Body of pancreas (tissue), 4 donors: ENCODE data around the gene TPSB2. TPM values are rescaled to one million over a fixed set of nuclear protein-coding genes. Genes with fewer than 3 reads are reported as not detected.
"Not testable (repeated sequence)": the region's sequence is repeated elsewhere in the genome, so short reads cannot be mapped to it uniquely, and the experiment has no call there.

Experiments
- ATAC-seq: fragments of 150-250 bp; one replicate; pipeline ENCODE4 v1.9.1; 2016
- DNase-seq, 4 donors: peaks; one replicate each; pipeline ENCODE4 v3.0.0-alpha.2; 2019
- H3K27ac ChIP-seq, 4 donors: fragments of 200-600 bp; sonication (generic); 1 replicate in 3 of 4; 2 replicates in 1 of 4; pipeline versions ENCODE4 v1.5.1 to v1.6.1; 2016 to 2019; ENCODE audit warnings: mild to moderate bottlenecking in 1 of 4, mixed read lengths in 1 of 4, moderate library complexity in 1 of 4
- H3K27me3 ChIP-seq, 2 donors: fragments of 200-600 bp; sonication (generic); one replicate each; pipeline ENCODE4 v1.6.0; 2016; ENCODE audit warnings: mild to moderate bottlenecking in 1 of 2
- H3K36me3 ChIP-seq, 2 donors: fragments of 200-600 bp; sonication (generic); replicated peaks in 1 of 2; 2 replicates each; pipeline ENCODE4 v1.5.1; 2016; ENCODE audit warnings: low read depth in 2 of 2; ENCODE audit not compliant: insufficient read depth in 1 of 2
- H3K4me1 ChIP-seq: fragments of 200-600 bp; sonication (generic); one replicate; pipeline ENCODE4 v1.6.0; 2016
- H3K4me3 ChIP-seq, 2 donors: fragments of 200-600 bp; sonication (generic); 1 replicate in 1 of 2; 2 replicates in 1 of 2; pipeline ENCODE4 v1.5.1; 2016 to 2019
- H3K9me3 ChIP-seq, 3 donors: fragments of 200-600 bp; sonication (generic); 1 replicate in 2 of 3; 2 replicates in 1 of 3; pipeline ENCODE4 v1.5.1; 2016
- POLR2A ChIP-seq, 3 donors: fragments of 450-650 bp; IDR thresholded peaks; one replicate each; pipeline ENCODE4 v1.6.1; 2016; ENCODE audit warnings: antibody characterized with exemption in 3 of 3, mild to moderate bottlenecking in 2 of 3
- WGBS, 2 donors: methylation state at CpG; one replicate each; pipeline ENCODE4 v1.1.5; 2017; 5-methylcytosine and 5-hydroxymethylcytosine counted together
- intact Hi-C: fragments of 100-400 bp; cut with DNase I; formaldehyde crosslinking; loops from one replicate; pipeline ENCODE4 v1.15.1; 2023
- total RNA-seq, 2 donors: library from RNA; depleted of rRNA; stranded (reverse); fragments of >200 nt; gene quantifications; one replicate each; pipeline ENCODE4 v1.1.0, GENCODE V29; 2016
- TF ChIP-seq, protein P1 (sequence below), 7 experiments: fragments of 450-650 bp in 4 of 7; fragments of 200-600 bp in 3 of 7; sonication (generic) in 3 of 7; IDR thresholded peaks; one replicate each; pipeline ENCODE4 v1.5.1; 2016 to 2019; ENCODE audit warnings: antibody characterized with exemption in 7 of 7

TPSB2 gene
- total RNA-seq = 10 to 100 TPM in 1 of 2 donors, 1 to 10 TPM in 1; 4.4 to 21.8 TPM

DNA sequence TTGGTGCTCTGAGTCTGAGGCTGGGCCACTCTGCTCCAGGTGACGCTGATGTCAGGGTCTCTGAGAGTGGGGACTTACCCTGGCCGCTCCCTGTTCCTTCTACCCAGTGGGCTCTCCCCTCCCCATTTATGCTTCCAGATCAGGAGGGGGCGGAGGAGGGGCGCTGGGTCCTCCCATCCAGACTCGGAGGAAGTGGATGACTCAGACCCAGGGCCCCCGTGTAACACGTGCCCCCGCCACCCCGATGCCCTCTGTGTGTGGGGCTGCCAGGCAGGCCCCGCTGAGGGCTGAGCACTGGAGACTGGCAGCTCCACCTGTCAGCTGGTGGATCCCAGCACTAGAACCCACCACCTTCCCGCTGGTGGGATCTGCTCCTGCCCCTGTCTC, at the start of gene TPSB2:
Gene TPSB2, minus strand, starts transcription at position 101 of the 387 bp plus-strand sequence. CDS start 233 bp downstream, outside the sequence.
- no CpG with 5 or more reads among the region's 11 CpGs for WGBS, 2 donors
- H3K4me1 ChIP-seq, H3K9me3 ChIP-seq, DNase-seq, ATAC-seq, H3K27ac ChIP-seq, H3K27me3 ChIP-seq, H3K4me3 ChIP-seq, intact Hi-C loops, H3K36me3 ChIP-seq: not testable (repeated sequence)

DNA sequence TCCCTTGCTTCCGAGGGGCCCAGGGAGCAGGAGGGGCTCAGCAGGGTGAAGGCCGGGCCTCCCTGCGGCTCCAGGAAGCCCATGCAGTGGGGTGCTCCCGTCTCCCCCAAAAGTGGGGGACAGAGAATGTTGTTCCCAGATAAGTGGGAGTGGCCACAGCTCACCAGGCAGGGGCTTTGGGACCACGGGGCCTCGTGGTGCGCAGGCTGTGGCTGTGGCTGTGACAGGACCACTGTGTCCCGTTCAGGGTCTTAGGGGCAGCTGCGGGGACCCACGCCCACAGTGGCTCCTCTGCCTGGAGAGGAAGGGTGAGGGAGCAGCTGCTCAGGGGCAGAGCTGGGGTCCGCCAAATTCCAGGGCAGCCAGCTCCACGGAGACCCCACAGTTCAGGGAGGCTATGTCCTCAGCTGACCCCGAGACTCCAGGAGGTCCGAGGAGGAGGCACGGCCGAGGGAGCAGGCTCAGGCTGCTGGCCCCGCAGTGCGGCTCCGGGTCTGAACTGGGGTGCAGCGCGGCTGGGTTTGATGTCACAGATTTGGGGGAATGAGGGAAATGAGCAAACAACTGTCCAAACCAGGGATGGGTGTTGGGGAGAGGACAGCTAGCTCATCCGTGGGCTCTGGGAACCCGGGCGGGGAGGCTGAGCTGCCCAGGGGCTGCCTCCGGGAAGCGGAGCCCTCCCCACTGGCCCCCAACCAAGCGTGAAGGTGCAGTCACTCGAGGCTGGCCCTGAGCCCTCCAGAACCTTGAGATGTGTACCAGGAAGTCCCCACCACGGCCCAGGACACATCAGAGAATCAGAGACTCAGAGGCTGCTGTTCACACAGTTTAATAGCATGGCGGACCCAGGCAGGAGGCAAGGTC, 49.3 kb upstream of the TPSB2 start:
- H3K36me3 ChIP-seq = no peaks in the 10 kb centered on the region
- intact Hi-C loops = no loop called here
- DNase-seq (no peak), ATAC-seq (no peak)
- no peaks in the 10 kb centered on the region for H3K4me1 ChIP-seq
- H3K9me3 ChIP-seq = no peaks in the 10 kb centered on the region
- no peak overlapping the region for H3K27ac ChIP-seq
- no peak overlapping the region for H3K4me3 ChIP-seq
- TF ChIP-seq, protein P1, sequence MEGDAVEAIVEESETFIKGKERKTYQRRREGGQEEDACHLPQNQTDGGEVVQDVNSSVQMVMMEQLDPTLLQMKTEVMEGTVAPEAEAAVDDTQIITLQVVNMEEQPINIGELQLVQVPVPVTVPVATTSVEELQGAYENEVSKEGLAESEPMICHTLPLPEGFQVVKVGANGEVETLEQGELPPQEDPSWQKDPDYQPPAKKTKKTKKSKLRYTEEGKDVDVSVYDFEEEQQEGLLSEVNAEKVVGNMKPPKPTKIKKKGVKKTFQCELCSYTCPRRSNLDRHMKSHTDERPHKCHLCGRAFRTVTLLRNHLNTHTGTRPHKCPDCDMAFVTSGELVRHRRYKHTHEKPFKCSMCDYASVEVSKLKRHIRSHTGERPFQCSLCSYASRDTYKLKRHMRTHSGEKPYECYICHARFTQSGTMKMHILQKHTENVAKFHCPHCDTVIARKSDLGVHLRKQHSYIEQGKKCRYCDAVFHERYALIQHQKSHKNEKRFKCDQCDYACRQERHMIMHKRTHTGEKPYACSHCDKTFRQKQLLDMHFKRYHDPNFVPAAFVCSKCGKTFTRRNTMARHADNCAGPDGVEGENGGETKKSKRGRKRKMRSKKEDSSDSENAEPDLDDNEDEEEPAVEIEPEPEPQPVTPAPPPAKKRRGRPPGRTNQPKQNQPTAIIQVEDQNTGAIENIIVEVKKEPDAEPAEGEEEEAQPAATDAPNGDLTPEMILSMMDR (IDR thresholded peaks at IDR 0.05) = no peak
- no peak for TF ChIP-seq POLR2A (IDR thresholded peaks at IDR 0.05)
- no peaks in the 10 kb centered on the region for H3K27me3 ChIP-seq
- 67 to 68% methylated on average over 14 to 29 of the region's 30 CpGs for whole genome bisulfite sequencing, 2 donors

DNA sequence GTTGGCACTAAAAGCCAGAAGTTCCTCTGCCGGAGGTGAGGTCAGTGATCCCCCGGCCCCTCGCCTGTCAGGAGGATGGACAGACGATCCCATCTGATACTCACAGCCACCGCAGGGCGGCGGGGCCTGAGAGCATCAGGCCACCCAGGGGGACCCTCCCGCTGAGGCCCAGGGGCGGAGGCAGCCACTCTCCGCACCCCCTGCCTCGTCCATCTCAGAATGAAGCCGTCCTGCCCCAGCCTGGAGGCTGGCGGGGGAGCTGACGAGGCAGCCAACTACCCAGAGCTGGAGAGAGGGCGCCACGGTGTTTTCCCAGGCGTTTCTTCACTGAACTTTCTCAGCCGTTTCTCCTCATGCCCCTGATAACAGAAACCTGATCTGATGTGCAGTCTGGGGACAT, 48.5 kb upstream of the TPSB2 start:
- DNase-seq = no peak
- Histone ChIP-seq H3K27ac (no peak overlapping the region), H3K27me3 (no peaks in the 10 kb centered on the region), H3K4me1 (no peaks in the 10 kb centered on the region), H3K36me3 (no peaks in the 10 kb centered on the region), H3K4me3 (no peak overlapping the region), H3K9me3 (no peaks in the 10 kb centered on the region)
- intact Hi-C loops = no loop called here
- TF ChIP-seq, protein P1 (IDR thresholded peaks at IDR 0.05) = no peak
- no peak for TF ChIP-seq POLR2A (IDR thresholded peaks at IDR 0.05)
- WGBS, 2 donors = 13 to 31% methylated on average over 5 to 17 of the region's 18 CpGs
- no peak for ATAC-seq

DNA sequence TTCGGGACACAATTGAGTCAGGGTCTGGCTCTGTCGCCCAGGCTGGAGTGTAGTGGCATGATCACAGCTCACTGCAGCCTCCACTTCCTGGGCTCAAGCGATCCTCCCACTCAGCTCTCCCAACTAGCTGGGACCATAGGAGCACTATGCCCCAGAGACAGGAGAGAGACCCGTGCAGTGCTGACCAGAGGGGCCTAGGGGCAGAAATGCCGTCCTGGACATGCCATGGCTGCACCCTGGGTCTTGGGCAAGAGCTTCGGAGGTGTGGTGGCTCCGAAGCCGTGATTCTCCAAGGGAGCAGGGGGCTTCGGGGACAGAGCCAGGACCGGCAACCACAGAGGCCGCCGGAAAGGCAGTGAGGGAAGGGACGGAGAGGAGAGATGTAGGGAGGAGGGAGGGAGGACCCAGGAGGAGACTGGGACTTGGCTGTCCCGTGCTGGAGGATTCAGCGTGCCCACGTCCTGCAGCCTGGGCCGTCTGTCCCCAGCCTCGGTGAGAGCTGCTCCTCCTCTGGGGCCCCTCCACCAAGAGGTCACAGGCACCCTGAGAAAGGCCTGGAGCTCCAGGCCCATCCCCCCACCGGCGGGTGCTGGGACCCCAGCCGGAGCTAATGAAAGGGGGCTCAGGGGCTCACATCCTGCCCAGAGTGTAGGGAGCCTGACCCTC, 47.8 kb upstream of the TPSB2 start:
- no peak for DNase-seq
- WGBS, 2 donors = 38 to 52% methylated on average over 16 to 21 of the region's 21 CpGs
- H3K27me3 ChIP-seq = no peaks in the 10 kb centered on the region

DNA sequence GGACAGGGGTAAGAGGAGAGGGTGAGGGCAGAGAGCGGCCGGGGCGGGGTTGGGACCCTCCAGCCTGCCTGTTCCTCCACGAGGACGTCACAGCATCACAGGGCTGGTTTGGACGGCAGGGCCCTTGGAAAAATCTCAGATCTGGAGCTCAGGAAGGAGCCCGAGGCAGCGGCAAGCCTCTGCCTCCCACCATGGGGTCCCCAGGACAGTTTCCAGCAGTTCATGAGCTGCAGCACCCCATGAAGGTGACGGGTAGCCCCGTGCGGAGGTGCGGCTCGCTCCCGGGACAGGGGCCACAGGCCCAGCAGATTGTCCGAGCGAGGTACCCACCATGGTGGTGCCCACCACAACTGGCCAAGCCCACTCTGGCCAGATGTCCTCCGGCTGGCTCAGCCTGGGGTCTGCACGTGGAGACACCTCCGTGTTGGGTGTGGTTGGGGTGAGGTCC, 47.2 kb upstream of the TPSB2 start:
- WGBS, 2 donors = 63% methylated on average over 18 of the region's 19 CpGs; no CpG with 5 or more reads in 1 of the 2 donors
- Histone ChIP-seq H3K4me1 (peaks cover 1% of the 10 kb centered on the region), H3K4me3 (no peak overlapping the region), H3K27me3 (no peaks in the 10 kb centered on the region), H3K36me3 (no peaks in the 10 kb centered on the region), H3K9me3 (no peaks in the 10 kb centered on the region), H3K27ac (no peak overlapping the region)
- DNase-seq (no peak), ATAC-seq (no peak)
- intact Hi-C loops = no loop called here
- TF ChIP-seq, protein P1 (IDR thresholded peaks at IDR 0.05) = no peak
- no peak for TF ChIP-seq POLR2A (IDR thresholded peaks at IDR 0.05)

More for the DNA sequence above, 47.8 kb upstream of the TPSB2 start:
- Histone ChIP-seq H3K27ac (no peak overlapping the region), H3K36me3 (no peaks in the 10 kb centered on the region), H3K4me1 (no peaks in the 10 kb centered on the region), H3K9me3 (no peaks in the 10 kb centered on the region), H3K4me3 (no peak overlapping the region)
- no peak for TF ChIP-seq POLR2A (IDR thresholded peaks at IDR 0.05)
- TF ChIP-seq, protein P1 (IDR thresholded peaks at IDR 0.05) = no peak
- ATAC-seq = no peak
- intact Hi-C loops = no loop called here
